ENCODE results near the gene FAM156A. TPM values are rescaled to one million over a fixed set of nuclear protein-coding genes. Genes with fewer than 3 reads are reported as not detected.
A peak's percentile ranks its signal among the peaks of the same experiment; 100 is the strongest.
"Not testable (repeated sequence)": the region's sequence is repeated elsewhere in the genome, so short reads cannot be mapped to it uniquely, and the experiment has no call there.

The FAM156A gene
- total and polyA plus RNA-seq, 7 donors = 1.6 to 24.6 (median 11.4) TPM

DNA sequence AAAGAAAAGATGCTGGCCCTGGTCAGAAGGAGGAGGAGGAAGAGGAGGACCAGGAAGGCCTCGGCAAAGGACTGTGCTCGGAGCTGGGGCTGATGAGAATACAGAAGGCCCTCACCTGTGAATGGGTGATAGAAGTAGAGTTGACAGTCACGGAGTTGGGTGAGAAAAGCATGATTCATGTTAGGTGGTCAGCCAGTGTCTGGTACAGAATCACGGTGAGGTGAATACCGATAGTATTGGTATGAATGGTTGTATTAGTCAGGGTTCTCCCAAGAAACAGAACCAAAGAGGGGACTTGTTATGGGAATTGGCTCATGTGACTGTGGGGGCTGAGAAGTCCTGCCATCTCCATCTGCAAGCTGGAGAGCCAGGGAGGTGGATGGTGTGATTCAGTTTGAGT, 32.5 kb upstream of the FAM156A start:
- TF ChIP-seq POLR2A (IDR thresholded peaks at IDR 0.05) (no peak), POLR2AphosphoS5 (IDR thresholded peaks at IDR 0.05) (no peak), EP300 (IDR thresholded peaks at IDR 0.05) (no peak)
- TF ChIP-seq, protein P1, sequence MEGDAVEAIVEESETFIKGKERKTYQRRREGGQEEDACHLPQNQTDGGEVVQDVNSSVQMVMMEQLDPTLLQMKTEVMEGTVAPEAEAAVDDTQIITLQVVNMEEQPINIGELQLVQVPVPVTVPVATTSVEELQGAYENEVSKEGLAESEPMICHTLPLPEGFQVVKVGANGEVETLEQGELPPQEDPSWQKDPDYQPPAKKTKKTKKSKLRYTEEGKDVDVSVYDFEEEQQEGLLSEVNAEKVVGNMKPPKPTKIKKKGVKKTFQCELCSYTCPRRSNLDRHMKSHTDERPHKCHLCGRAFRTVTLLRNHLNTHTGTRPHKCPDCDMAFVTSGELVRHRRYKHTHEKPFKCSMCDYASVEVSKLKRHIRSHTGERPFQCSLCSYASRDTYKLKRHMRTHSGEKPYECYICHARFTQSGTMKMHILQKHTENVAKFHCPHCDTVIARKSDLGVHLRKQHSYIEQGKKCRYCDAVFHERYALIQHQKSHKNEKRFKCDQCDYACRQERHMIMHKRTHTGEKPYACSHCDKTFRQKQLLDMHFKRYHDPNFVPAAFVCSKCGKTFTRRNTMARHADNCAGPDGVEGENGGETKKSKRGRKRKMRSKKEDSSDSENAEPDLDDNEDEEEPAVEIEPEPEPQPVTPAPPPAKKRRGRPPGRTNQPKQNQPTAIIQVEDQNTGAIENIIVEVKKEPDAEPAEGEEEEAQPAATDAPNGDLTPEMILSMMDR (IDR thresholded peaks at IDR 0.05) = no peak
- no peaks in the 10 kb centered on the region for H3K9me3 ChIP-seq
- H3K4me1 ChIP-seq = peaks cover 0 to 20% (median 15%) of the 10 kb centered on the region in 4 donors
- no peak for DNase-seq
- no peaks in the 10 kb centered on the region for H3K36me3 ChIP-seq
- 93 to 94% methylated on average over 5 of the region's 5 CpGs for WGBS, 2 donors
- no peak overlapping the region for H3K27ac ChIP-seq
- intact Hi-C loops (cut with DNase I) = no loop called here
- H3K27me3 ChIP-seq = no peaks in the 10 kb centered on the region
- H3K4me3 ChIP-seq = no peak overlapping the region

GRCh38 chrX:52990011-52990631, 31.8 kb upstream of the FAM156A start:
- DNase-seq = peak; percentile 73
- peaks cover 0 to 19% (median 15%) of the 10 kb centered on the region in 4 donors for H3K4me1 ChIP-seq
- H3K9me3 ChIP-seq; H3K36me3 ChIP-seq; intact Hi-C loops (cut with DNase I); H3K27me3 ChIP-seq; H3K4me3 ChIP-seq: not testable (repeated sequence)
- peak overlapping the region in 2 of 4 donors; percentile 14 to 35 for H3K27ac ChIP-seq
- TF ChIP-seq, protein P1 (IDR thresholded peaks at IDR 0.05) = peak in 2 of 4 experiments; percentile 40 to 43
- 29 to 30% methylated on average over 7 of the region's 7 CpGs for WGBS, 2 donors

DNA sequence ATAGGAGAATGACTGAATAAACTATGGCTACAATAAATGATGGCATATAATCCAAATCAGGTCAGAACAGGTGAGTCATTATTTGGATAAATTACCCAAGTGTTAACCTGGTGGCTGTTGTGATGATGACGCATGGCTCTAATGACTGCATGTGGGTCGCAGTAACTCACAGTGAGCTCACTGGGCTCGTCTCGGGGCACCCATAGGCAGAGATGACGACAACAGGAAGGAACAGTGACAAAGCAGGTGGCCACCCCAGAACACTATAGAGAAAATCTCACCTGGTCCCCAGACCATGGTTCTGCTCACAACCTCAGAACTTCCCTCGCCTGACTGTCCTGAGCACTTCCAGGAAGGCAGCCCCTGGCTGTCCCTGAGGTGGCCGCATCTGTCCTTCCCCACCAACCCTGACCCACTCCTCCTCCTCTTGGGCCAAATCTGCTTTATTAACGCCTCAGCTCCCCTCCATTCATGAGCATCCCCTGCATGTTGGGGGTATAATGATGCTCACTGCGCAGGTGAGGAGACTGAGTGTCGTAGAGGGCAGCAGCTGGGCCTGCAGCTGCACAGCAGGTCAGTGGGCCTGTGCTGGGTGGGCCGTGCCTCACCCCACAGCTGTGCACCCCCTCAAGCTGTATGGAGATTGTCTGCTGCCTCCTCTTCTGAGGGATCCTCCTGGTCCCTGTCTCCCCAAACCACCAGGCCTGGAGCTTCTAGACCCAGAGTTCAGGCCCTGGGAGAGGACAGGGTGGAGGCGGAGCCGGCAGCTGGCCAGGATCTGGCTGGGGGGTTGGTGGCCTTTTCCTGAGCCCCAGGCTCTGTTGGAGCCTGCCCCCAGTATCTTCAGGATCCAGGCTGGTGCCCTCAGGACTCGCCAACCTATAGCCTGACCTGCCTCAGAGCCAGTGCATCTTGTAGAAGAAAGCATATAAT, 30.9 kb upstream of the FAM156A start:
- H3K36me3 ChIP-seq = no peaks in the 10 kb centered on the region
- intact Hi-C loops (cut with DNase I) = no loop called here
- no peaks in the 10 kb centered on the region for H3K9me3 ChIP-seq
- H3K4me3 ChIP-seq = no peak overlapping the region
- peak; percentile 29 for DNase-seq
- TF ChIP-seq EP300 (IDR thresholded peaks at IDR 0.05) (no peak), POLR2AphosphoS5 (IDR thresholded peaks at IDR 0.05) (no peak), POLR2A (IDR thresholded peaks at IDR 0.05) (no peak)
- TF ChIP-seq, protein P1 (IDR thresholded peaks at IDR 0.05) = no peak
- H3K27ac ChIP-seq = peak overlapping the region in 2 of 4 donors; percentile 14 to 35
- H3K4me1 ChIP-seq = peaks cover 0 to 22% (median 11%) of the 10 kb centered on the region in 4 donors
- WGBS, 2 donors = 90 to 91% methylated on average over 14 of the region's 14 CpGs
- H3K27me3 ChIP-seq = no peaks in the 10 kb centered on the region

GRCh38 chrX:52983321-52984000, 25.1 kb upstream of the FAM156A start:
- peak overlapping the region in 3 of 4 donors; percentile 12 to 21 (median 20) for H3K4me3 ChIP-seq
- H3K4me1 ChIP-seq = peaks cover 0 to 19% (median 9%) of the 10 kb centered on the region in 4 donors
- intact Hi-C loops (cut with DNase I) = no loop called here
- H3K27me3 ChIP-seq = no peaks in the 10 kb centered on the region
- TF ChIP-seq POLR2A (IDR thresholded peaks at IDR 0.05) (no peak), POLR2AphosphoS5 (IDR thresholded peaks at IDR 0.05) (no peak), EP300 (IDR thresholded peaks at IDR 0.05) (no peak)
- TF ChIP-seq, protein P1 (IDR thresholded peaks at IDR 0.05) = no peak
- no peaks in the 10 kb centered on the region for H3K36me3 ChIP-seq
- peak; percentile 19 for DNase-seq
- 77 to 89% methylated on average over 5 of the region's 5 CpGs for WGBS, 2 donors
- H3K9me3 ChIP-seq = no peaks in the 10 kb centered on the region
- H3K27ac ChIP-seq = peak overlapping the region; percentile 62 to 74 (median 64)
